A673 (cell line): ENCODE measurements around the gene ATG2B. TPM values are rescaled to one million over a fixed set of nuclear protein-coding genes. Genes with fewer than 3 reads are reported as not detected.

Experiments
- BruUV-seq: library from RNA; stranded (reverse); fragments of 400-500 nt; replicated peaks from 2 replicates; lab custom pipeline; 2021; lab: Mats Ljungman, UMichigan
- CTCF ChIA-PET: fragments of 300-600 bp; sonication (Branson Sonifier 250); formaldehyde crosslinking; loops from one replicate; lab custom pipeline; 2022; ENCODE audit warnings: antibody characterized with exemption; lab: Charles Lee
- POLR2A ChIA-PET: fragments of 300-600 bp; sonication (Branson Sonifier 250); formaldehyde crosslinking; loops from one replicate; lab custom pipeline; 2022; ENCODE audit warnings: antibody characterized with exemption; ENCODE audit not compliant: low non-redundant PET; lab: Charles Lee
- DNase-seq: peaks from one replicate; pipeline ENCODE4 v3.0.0-alpha.2; 2015; ENCODE audit warnings: low spot score
- H3K27ac ChIP-seq: fragments of 200-600 bp; sonication (generic); 2 replicates; pipeline ENCODE4 v1.5.1; 2016; ENCODE audit warnings: mixed run types, low read depth, mild to moderate bottlenecking, mixed read lengths, antibody characterized with exemption, low read length; ENCODE audit not compliant: poor library complexity, severe bottlenecking
- H3K27me3 ChIP-seq: fragments of 200-600 bp; sonication (generic); replicated peaks from 2 replicates; pipeline ENCODE4 v1.6.1; 2017; ENCODE audit warnings: mixed run types, low read depth, mild to moderate bottlenecking, mixed read lengths, antibody characterized with exemption, low read length; ENCODE audit not compliant: insufficient read depth, poor library complexity
- H3K36me3 ChIP-seq: fragments of 200-600 bp; sonication (generic); 2 replicates; pipeline ENCODE4 v1.6.1; 2016; ENCODE audit warnings: mixed run types, mild to moderate bottlenecking, mixed read lengths, antibody characterized with exemption, low read length; ENCODE audit not compliant: insufficient read depth, poor library complexity, severe bottlenecking
- H3K4me1 ChIP-seq: fragments of 200-600 bp; sonication (generic); 2 replicates; pipeline ENCODE4 v1.6.1; 2017; ENCODE audit warnings: mixed run types, mild to moderate bottlenecking, mixed read lengths, antibody characterized with exemption, low read length; ENCODE audit not compliant: insufficient read depth, poor library complexity, severe bottlenecking
- H3K4me3 ChIP-seq: fragments of 200-600 bp; sonication (generic); 2 replicates; pipeline ENCODE4 v1.5.1; 2016; ENCODE audit warnings: low read depth, mixed run types, mild to moderate bottlenecking, mixed read lengths, low read length; ENCODE audit not compliant: poor library complexity, severe bottlenecking
- H3K9me3 ChIP-seq: fragments of 200-600 bp; sonication (generic); 2 replicates; pipeline ENCODE4 v1.6.1; 2016; ENCODE audit warnings: mixed run types, low read depth, mild to moderate bottlenecking, mixed read lengths, antibody characterized with exemption, low read length; ENCODE audit not compliant: poor library complexity, severe bottlenecking
- EZH2 ChIP-seq: fragments of 200-600 bp; sonication (generic); IDR thresholded peaks from 2 replicates; pipeline ENCODE4 v1.6.1; 2017; ENCODE audit warnings: borderline replicate concordance, low read depth, mild to moderate bottlenecking, mixed read lengths, antibody characterized with exemption, low read length; ENCODE audit not compliant: poor library complexity, severe bottlenecking
- intact Hi-C: fragments of 100-400 bp; cut with micrococcal nuclease; formaldehyde crosslinking; loops from one replicate; pipeline ENCODE4 v1.10.0; 2022; ENCODE audit not compliant: unreplicated experiment
- total RNA-seq: library from RNA; stranded (reverse); gene quantifications from 2 replicates; pipeline ENCODE4 v1.2.3, GENCODE V29; 2021
- TF ChIP-seq, protein P1 (sequence below): fragments of 300-800, 200-600 bp; sonication (generic); conservative IDR thresholded peaks from 2 replicates; pipeline ENCODE4 v1.5.1; 2017; ENCODE audit warnings: low read depth, mild to moderate bottlenecking, antibody characterized with exemption, low read length, moderate library complexity, mixed read lengths

ATG2B gene
- total RNA-seq, 1 experiment from 2014 or later = 22.7 TPM

DNA sequence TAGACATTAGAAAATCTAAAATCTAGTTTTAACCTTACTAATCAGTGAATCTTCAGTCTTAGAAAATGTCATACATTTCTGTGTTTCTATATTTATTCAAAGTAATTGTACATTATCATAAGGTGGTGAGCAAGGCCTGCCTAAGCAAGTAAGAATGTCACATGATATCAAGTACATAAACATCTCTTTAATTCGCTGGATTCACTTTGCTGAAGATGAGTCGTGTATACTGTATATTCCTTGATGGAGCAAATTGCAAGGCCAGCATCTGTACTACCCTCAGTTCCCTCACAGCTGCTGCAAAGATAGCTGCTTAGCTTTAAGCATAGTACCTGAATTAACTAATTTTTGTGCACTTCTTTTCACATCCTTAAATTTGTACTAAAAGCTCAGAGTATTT, 20.3 kb upstream of the ATG2B start:
- CTCF ChIA-PET = no interaction called here
- DNase-seq = no peak

DNA sequence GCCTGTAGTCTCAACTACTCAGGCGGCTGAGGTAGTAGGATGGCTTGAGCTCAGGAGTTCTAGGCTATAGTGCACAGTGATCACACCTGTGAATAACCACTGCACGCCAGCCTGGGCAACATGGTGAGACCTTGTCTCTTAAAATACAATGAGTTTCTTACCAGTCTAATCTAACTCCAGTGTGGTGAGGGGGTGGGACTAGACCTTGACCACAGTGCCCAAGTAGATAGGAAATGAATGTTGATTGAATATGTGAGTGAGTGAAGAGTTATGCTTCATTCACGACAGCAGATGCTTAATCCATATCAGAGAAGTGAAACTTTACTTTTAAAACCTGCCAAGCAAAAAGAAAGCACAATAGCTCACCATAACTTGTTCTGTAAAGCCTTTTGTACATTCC, 17.6 kb upstream of the ATG2B start:
- H3K27ac ChIP-seq = no peak overlapping the region
- peaks cover 10% of the 10 kb centered on the region for H3K36me3 ChIP-seq
- H3K27me3 ChIP-seq = no peaks in the 10 kb centered on the region
- H3K4me1 ChIP-seq = no peaks in the 10 kb centered on the region
- no peak for TF ChIP-seq EZH2
- TF ChIP-seq, protein P1, sequence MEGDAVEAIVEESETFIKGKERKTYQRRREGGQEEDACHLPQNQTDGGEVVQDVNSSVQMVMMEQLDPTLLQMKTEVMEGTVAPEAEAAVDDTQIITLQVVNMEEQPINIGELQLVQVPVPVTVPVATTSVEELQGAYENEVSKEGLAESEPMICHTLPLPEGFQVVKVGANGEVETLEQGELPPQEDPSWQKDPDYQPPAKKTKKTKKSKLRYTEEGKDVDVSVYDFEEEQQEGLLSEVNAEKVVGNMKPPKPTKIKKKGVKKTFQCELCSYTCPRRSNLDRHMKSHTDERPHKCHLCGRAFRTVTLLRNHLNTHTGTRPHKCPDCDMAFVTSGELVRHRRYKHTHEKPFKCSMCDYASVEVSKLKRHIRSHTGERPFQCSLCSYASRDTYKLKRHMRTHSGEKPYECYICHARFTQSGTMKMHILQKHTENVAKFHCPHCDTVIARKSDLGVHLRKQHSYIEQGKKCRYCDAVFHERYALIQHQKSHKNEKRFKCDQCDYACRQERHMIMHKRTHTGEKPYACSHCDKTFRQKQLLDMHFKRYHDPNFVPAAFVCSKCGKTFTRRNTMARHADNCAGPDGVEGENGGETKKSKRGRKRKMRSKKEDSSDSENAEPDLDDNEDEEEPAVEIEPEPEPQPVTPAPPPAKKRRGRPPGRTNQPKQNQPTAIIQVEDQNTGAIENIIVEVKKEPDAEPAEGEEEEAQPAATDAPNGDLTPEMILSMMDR = no peak
- ChIA-PET POLR2A (no interaction called here), CTCF (no interaction called here)
- H3K9me3 ChIP-seq = no peaks in the 10 kb centered on the region
- intact Hi-C loops = no loop called here
- DNase-seq = no peak
- BruUV-seq = no TSS peak
- H3K4me3 ChIP-seq = no peak overlapping the region

More for the DNA sequence above, 20.3 kb upstream of the ATG2B start:
- Histone ChIP-seq H3K4me1 (no peaks in the 10 kb centered on the region), H3K9me3 (no peaks in the 10 kb centered on the region), H3K27ac (no peak overlapping the region), H3K4me3 (no peak overlapping the region), H3K27me3 (no peaks in the 10 kb centered on the region), H3K36me3 (peaks cover 19% of the 10 kb centered on the region)
- BruUV-seq = no TSS peak
- POLR2A ChIA-PET = no interaction called here
- intact Hi-C loops = no loop called here
- TF ChIP-seq, protein P1 = no peak
- TF ChIP-seq EZH2 = no peak

DNA sequence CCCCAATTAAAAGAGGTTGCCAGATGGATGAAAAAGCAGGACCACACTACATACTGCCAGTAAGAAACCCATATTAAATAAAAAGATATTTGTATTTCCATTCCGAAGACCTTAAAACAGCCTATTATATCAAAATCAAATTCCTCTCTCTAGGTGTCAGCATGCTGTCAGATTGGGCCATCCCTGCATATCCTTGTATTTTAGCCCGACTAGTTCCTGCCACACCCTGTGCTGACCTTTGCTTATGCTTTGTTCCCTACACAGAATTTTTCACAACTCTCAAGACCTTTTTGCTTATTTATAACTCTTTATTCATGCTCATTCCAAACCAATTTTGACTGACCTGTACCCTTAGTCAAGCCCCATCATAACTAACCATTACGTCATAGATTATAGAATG, 13.0 kb upstream of the ATG2B start:
- no TSS peak for BruUV-seq
- no peaks in the 10 kb centered on the region for H3K36me3 ChIP-seq
- H3K9me3 ChIP-seq = no peaks in the 10 kb centered on the region
- no peaks in the 10 kb centered on the region for H3K4me1 ChIP-seq
- TF ChIP-seq EZH2 = no peak
- TF ChIP-seq, protein P1 = no peak
- POLR2A ChIA-PET = no interaction called here
- intact Hi-C loops = no loop called here
- H3K27ac ChIP-seq = no peak overlapping the region
- no peak for DNase-seq
- no peaks in the 10 kb centered on the region for H3K27me3 ChIP-seq
- H3K4me3 ChIP-seq = no peak overlapping the region
- CTCF ChIA-PET = no interaction called here
